DOHH2 (cell line): ENCODE data around the gene SEPTIN11.

Experiments used
- H3F3A ChIP-seq: fragments of 200-600 bp; sonication (generic), shearing (Covaris generic); 2 replicates; pipeline ENCODE4 v1.6.0; 2016; ENCODE audit warnings: antibody characterized with exemption, mild to moderate bottlenecking; ENCODE audit not compliant: control insufficient read depth, insufficient read depth
- H3K27ac ChIP-seq: fragments of 200-600 bp; sonication (generic); 2 replicates; pipeline ENCODE4 v1.5.1; 2014; ENCODE audit warnings: low read depth, mild to moderate bottlenecking, low read length, moderate library complexity
- H3K27me3 ChIP-seq: fragments of 200-600 bp; sonication (generic); 2 replicates; pipeline ENCODE4 v1.6.1; 2014; ENCODE audit warnings: mild to moderate bottlenecking, low read length, mixed read lengths; ENCODE audit not compliant: control insufficient read depth
- H3K36me3 ChIP-seq: fragments of 200-600 bp; sonication (generic); 2 replicates; pipeline ENCODE4 v1.6.1; 2014; ENCODE audit warnings: mild to moderate bottlenecking, low read length, moderate library complexity, mixed read lengths; ENCODE audit not compliant: control insufficient read depth
- H3K4me1 ChIP-seq: fragments of 200-600 bp; sonication (generic); 2 replicates; pipeline ENCODE4 v1.6.1; 2014; ENCODE audit warnings: mild to moderate bottlenecking, low read length, mixed read lengths; ENCODE audit not compliant: control insufficient read depth
- H3K4me2 ChIP-seq: fragments of 200-600 bp; sonication (generic); 2 replicates; pipeline ENCODE4 v1.6.0; 2014; ENCODE audit warnings: mild to moderate bottlenecking, low read length, moderate library complexity
- H3K4me3 ChIP-seq: fragments of 200-600 bp; sonication (generic); 2 replicates; pipeline ENCODE4 v1.5.1; 2014; ENCODE audit warnings: mild to moderate bottlenecking, low read length, mixed read lengths
- H3K79me2 ChIP-seq: fragments of 200-600 bp; sonication (generic); 2 replicates; pipeline ENCODE4 v1.6.1; 2014; ENCODE audit warnings: mild to moderate bottlenecking, low read length, mixed read lengths; ENCODE audit not compliant: control insufficient read depth
- H3K9me2 ChIP-seq: fragments of 200-600 bp; sonication (generic); replicated peaks from 2 replicates; pipeline ENCODE4 v1.6.1; 2014; ENCODE audit warnings: mild to moderate bottlenecking, low read length, mixed read lengths; ENCODE audit not compliant: control insufficient read depth
- H3K9me3 ChIP-seq: fragments of 200-600 bp; sonication (generic); 2 replicates; pipeline ENCODE4 v1.6.1; 2014; ENCODE audit warnings: antibody characterized with exemption, low read length, mixed read lengths; ENCODE audit not compliant: control insufficient read depth, insufficient read depth
- H4K20me1 ChIP-seq: fragments of 200-600 bp; sonication (generic); 2 replicates; pipeline ENCODE4 v1.6.0; 2014; ENCODE audit warnings: low read depth, mild to moderate bottlenecking, antibody characterized with exemption, low read length, moderate library complexity; ENCODE audit not compliant: control insufficient read depth, insufficient read depth
- CTCF ChIP-seq: fragments of 200-600 bp; sonication (generic); IDR thresholded peaks from one replicate; pipeline ENCODE4 v1.5.1; 2014; ENCODE audit warnings: antibody characterized with exemption, mild to moderate bottlenecking, low read depth, low read length; ENCODE audit not compliant: poor library complexity, severe bottlenecking
- EZH2phosphoT487 ChIP-seq: fragments of 200-600 bp; sonication (generic); IDR thresholded peaks from 2 replicates; pipeline ENCODE4 v1.6.1; 2017; ENCODE audit warnings: borderline replicate concordance, mild to moderate bottlenecking, antibody characterized with exemption, low read length, moderate library complexity, mixed read lengths

Gene SEPTIN11

GRCh38 chr4:76953956-76954355 is 4.4 kb downstream of the SEPTIN11 start:
- peaks cover 10% of the 10 kb centered on the region for H3K4me1 ChIP-seq
- no peak overlapping the region for H3K4me2 ChIP-seq
- H3K9me2 ChIP-seq: no peaks in the 10 kb centered on the region
- no peaks in the 10 kb centered on the region for H3K9me3 ChIP-seq
- no peak for TF ChIP-seq EZH2phosphoT487
- TF ChIP-seq CTCF: no peak
- no peaks in the 10 kb centered on the region for H3K36me3 ChIP-seq
- no peak overlapping the region for H3K4me3 ChIP-seq
- no peak overlapping the region for H3K27ac ChIP-seq
- H4K20me1 ChIP-seq: peaks cover 6% of the 10 kb centered on the region; the same call in 1 of the 2 replicates
- peaks cover 83% of the 10 kb centered on the region for H3K79me2 ChIP-seq
- H3K27me3 ChIP-seq: no peaks in the 10 kb centered on the region
- no peaks in the 10 kb centered on the region for H3F3A ChIP-seq

- Histone ChIP-seq H3K36me3 (no peaks in the 10 kb centered on the region), H3K27ac (no peak overlapping the region), H3K79me2 (peaks cover 84% of the 10 kb centered on the region), H3K4me2 (no peak overlapping the region), H3K27me3 (no peaks in the 10 kb centered on the region), H3K4me1 (peaks cover 10% of the 10 kb centered on the region), H3K9me2 (no peaks in the 10 kb centered on the region), H3F3A (no peaks in the 10 kb centered on the region), H4K20me1 (peaks cover 6% of the 10 kb centered on the region; the same call in 1 of the 2 replicates), H3K9me3 (no peaks in the 10 kb centered on the region), H3K4me3 (no peak overlapping the region)
- no peak for TF ChIP-seq EZH2phosphoT487
- TF ChIP-seq CTCF: no peak
Observed at GRCh38 chr4:76954489-76954888, 4.9 kb downstream of the SEPTIN11 start.

- H3K4me1 ChIP-seq: peaks cover 10% of the 10 kb centered on the region
- no peak overlapping the region for H3K27ac ChIP-seq
- H3K27me3 ChIP-seq: no peaks in the 10 kb centered on the region
- no peak overlapping the region for H3K4me2 ChIP-seq
- peaks cover 83% of the 10 kb centered on the region for H3K79me2 ChIP-seq
- H3K9me2 ChIP-seq: no peaks in the 10 kb centered on the region
- peaks cover 6% of the 10 kb centered on the region; the same call in 1 of the 2 replicates for H4K20me1 ChIP-seq
- no peaks in the 10 kb centered on the region for H3K9me3 ChIP-seq
- H3K4me3 ChIP-seq: no peak overlapping the region
- no peaks in the 10 kb centered on the region for H3K36me3 ChIP-seq
- no peak for TF ChIP-seq CTCF
- TF ChIP-seq EZH2phosphoT487: no peak
- no peaks in the 10 kb centered on the region for H3F3A ChIP-seq
Observed at GRCh38 chr4:76955182-76955581, 5.6 kb downstream of the SEPTIN11 start.
